ENCODE measurements around the gene CTTN. TPM values are rescaled to one million over a fixed set of nuclear protein-coding genes. Genes with fewer than 3 reads are reported as not detected.

The CTTN gene
- total RNA-seq, 1 experiment from 2014 or later: 224 TPM

GRCh38 chr11:70377645-70378044 is 20.7 kb upstream of the CTTN start:
- Histone ChIP-seq H2BK12ac (ENCODE audit: insufficient read length, low read depth, low read length) (no peak overlapping the region), H4K5ac (ENCODE audit: insufficient read length, low read depth, low read length) (no peak overlapping the region), H3K56ac (ENCODE audit: insufficient read length, low read depth, low read length) (no peak overlapping the region), H3K27me3 (ENCODE audit: insufficient read depth, low read length) (no peaks in the 10 kb centered on the region), H3K4me2 (ENCODE audit: insufficient read depth, insufficient read length, low read length) (no peak overlapping the region), H3K79me1 (ENCODE audit: insufficient read depth, low read depth, low read length, poor library complexity, severe bottlenecking) (no peaks in the 10 kb centered on the region), H2BK15ac (ENCODE audit: low read depth, low read length) (no peak overlapping the region), H3T11ph (ENCODE audit: low read length) (no peak overlapping the region), H2BK120ac (ENCODE audit: low read depth, low read length, poor library complexity, severe bottlenecking) (no peak overlapping the region), H3K14ac (ENCODE audit: insufficient read depth, low read length) (no peak overlapping the region), H3K27ac (ENCODE audit: insufficient read length, low read depth, low read length) (no peak overlapping the region), H2BK5ac (ENCODE audit: insufficient read length, low read length) (no peak overlapping the region), H3K9ac (ENCODE audit: extremely low read depth, insufficient read length, low read length) (no peak overlapping the region), H3K4ac (ENCODE audit: low read depth, low read length) (no peak overlapping the region), H2AK5ac (ENCODE audit: insufficient read length, low read length) (no peak overlapping the region), H3K4me1 (ENCODE audit: insufficient read depth, low read length) (peaks cover 5% of the 10 kb centered on the region; the same call in 1 of the 2 replicates), H2BK20ac (ENCODE audit: low read depth, low read length, poor library complexity, severe bottlenecking) (no peak overlapping the region), H3K23ac (ENCODE audit: insufficient read length, low read depth, low read length) (no peak overlapping the region), H3K18ac (ENCODE audit: insufficient read length, low read depth, low read length) (no peak overlapping the region), H2AFZ (ENCODE audit: low read length) (no peak overlapping the region), H4K8ac (replicated peaks; ENCODE audit: insufficient read length, low read depth, low read length) (no peak overlapping the region), H3K23me2 (ENCODE audit: insufficient read length, low read depth, low read length, poor library complexity, severe bottlenecking) (no peaks in the 10 kb centered on the region), H3K79me2 (ENCODE audit: insufficient read depth, low read length) (no peaks in the 10 kb centered on the region), H3K9me3 (ENCODE audit: control insufficient read depth, low read depth, low read length) (no peaks in the 10 kb centered on the region), H4K20me1 (ENCODE audit: control insufficient read depth, insufficient read depth, insufficient read length) (no peaks in the 10 kb centered on the region), H4K91ac (ENCODE audit: insufficient read length, low read depth, low read length) (no peak overlapping the region)
- H3K36me3 Mint-ChIP-seq (ENCODE audit: insufficient read depth in 1 of 3, low read depth in 3 of 3): peaks cover 28 to 84% (median 36%) of the 10 kb centered on the region in 3 experiments; a peak in 6 of 7 replicates
- whole genome bisulfite sequencing (ENCODE audit: extremely low coverage, insufficient read length, low lambda C conversion rate): no CpG with 5 or more reads among the region's 8 CpGs
- 0 out of 7 replicates have a peak overlapping the region, but pooled peaks of 1 of the 3 experiments have one; percentile 46 for H3K27ac Mint-ChIP-seq
- TF ChIP-seq, protein P1, sequence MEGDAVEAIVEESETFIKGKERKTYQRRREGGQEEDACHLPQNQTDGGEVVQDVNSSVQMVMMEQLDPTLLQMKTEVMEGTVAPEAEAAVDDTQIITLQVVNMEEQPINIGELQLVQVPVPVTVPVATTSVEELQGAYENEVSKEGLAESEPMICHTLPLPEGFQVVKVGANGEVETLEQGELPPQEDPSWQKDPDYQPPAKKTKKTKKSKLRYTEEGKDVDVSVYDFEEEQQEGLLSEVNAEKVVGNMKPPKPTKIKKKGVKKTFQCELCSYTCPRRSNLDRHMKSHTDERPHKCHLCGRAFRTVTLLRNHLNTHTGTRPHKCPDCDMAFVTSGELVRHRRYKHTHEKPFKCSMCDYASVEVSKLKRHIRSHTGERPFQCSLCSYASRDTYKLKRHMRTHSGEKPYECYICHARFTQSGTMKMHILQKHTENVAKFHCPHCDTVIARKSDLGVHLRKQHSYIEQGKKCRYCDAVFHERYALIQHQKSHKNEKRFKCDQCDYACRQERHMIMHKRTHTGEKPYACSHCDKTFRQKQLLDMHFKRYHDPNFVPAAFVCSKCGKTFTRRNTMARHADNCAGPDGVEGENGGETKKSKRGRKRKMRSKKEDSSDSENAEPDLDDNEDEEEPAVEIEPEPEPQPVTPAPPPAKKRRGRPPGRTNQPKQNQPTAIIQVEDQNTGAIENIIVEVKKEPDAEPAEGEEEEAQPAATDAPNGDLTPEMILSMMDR (conservative IDR thresholded peaks at IDR 0.05): no peak
- H3K4me3 Mint-ChIP-seq: no peak overlapping the region
- no peak for DNase-seq
- H3K4me1 Mint-ChIP-seq: peaks cover 14% of the 10 kb centered on the region in 2 experiments
- H3K9me3 Mint-ChIP-seq: no peaks in the 10 kb centered on the region
- H3K27me3 Mint-ChIP-seq (ENCODE audit: low read depth): no peaks in the 10 kb centered on the region

Measured in H9 (cell line).